Femur (tissue), 1 donor: ENCODE measurements around the gene COX14.
"Not testable (repeated sequence)": the region's sequence is repeated elsewhere in the genome, so short reads cannot be mapped to it uniquely, and the experiment has no call there.

Experiments used
- DNase-seq: peaks from one replicate; pipeline ENCODE4 v3.0.0-alpha.2; 2017

COX14 gene

DNA sequence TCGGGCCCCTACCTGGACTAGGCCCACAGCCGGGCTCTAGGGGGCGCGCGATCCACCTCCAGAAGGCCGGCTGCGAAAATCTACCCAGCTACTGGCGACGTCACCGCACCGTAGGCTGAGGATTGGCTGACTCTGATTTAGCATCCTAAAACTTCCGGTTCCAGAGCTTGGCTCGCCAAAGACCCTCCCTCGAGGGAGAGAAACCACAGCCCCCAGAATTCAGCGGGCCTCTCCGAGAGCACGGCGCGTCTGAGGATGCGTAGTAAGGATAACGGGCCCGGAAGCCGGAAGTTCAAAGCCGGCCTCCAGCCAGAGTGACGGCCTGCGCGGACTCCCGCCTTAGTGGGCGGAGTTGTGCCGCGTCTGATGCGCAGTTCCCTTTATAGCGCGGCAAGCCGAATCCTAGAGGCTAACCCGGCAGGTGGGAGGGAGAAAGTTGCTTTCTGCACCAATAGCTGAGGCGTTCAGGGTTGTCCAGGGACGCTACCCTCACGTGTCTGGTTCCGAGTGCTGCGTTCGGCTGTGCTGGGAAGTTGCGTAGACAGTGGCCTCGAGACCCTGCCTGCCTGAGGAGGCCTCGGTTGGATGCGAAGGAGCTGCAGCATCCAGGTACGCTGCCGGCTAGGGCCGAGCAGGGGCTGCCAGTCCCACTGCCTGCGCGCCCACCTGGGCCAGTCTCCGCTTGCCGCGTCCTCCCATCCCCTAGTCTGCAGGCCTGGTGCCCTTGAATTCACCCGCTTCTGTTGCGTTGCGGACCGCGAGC lies at the start of gene COX14:
Gene COX14 (plus strand): TSS at position 544 of the 763 bp plus-strand sequence. CDS start 7,808 bp downstream, outside the sequence.
- peak; percentile 100 for DNase-seq

DNA sequence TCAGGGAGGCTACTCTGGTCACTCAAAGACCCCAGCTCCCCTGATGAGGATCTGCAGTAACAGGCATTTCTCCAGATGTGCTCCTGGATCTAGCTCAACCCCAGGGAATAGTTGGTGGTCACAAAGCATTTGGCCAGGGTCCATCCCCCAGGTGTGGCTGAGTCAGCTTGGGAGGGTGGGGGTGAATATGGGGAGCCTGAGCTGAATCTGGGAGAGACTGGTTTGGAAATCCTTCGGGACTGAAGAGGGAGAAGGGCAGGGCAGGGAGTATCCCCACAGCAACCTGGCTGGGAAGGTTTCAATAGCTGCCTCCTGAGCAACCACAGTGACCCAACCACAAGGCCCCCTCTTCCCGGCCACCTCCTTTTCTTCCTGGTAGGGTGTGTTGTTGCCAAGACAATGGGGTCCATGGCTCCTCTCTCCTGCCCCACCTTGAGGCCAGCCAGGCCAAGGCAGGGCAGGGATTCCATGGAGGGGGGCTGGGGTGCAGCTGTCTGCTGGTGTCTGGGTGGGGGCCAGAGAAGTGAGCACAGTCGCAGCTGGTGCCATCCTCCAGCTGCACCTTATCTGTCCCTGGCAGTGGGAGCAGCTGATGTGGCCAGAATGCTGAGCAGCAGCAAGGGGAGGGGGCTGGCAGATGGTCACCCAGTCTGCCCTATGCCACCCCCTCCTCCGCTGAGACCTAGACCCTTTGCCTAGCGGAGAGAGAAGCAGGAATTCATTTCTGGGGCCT lies 49.1 kb upstream of the COX14 start:
- peak; percentile 69 for DNase-seq

DNA sequence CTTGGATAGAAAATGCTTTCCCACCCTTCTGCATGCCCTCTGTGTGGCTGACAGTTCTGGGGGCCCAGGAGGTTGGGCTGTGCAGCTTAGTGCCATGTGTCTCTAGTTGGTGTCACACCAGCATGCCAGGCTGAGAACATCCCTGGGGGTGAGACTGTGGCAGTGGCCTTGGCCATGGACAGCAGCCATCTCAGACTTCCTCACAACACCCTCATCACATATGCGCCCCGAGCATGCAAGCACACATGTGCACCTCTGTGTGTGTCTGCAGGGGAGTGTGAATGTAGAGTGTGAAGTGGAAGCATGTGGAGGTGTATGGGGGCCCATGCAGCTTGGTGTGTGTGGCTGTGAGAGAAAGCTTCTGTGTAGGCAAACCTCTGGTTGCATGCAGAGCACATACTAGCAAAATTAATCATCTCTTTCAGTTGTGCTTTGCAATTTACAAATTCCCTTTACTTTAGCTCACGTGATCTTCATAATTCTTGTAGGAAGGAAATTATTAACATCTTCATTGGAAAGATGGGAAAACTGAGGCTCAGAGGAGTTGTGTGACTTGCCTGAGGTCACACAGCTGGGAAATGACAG lies 46.2 kb upstream of the COX14 start:
- DNase-seq: no peak

DNA sequence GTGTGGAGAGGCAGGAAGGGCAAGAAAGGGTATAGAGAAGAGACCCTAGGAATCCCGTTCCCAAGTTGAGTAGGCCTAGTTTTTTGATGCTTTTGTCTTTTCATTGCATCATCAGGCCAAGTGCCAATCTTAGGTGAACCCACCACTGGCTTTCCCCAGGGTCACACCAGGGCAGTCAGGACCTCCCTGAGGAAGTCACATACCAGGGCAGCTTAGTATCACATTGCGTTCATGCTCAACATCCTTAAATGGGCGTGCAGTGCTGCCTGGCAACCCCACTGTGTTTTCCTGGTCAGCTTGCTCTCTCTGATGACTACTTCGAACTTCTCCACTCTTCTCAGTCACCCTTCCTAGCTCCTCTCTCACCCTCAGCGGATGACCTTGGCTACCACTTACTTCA lies 45.6 kb upstream of the COX14 start:
- DNase-seq: peak; percentile 53

DNA sequence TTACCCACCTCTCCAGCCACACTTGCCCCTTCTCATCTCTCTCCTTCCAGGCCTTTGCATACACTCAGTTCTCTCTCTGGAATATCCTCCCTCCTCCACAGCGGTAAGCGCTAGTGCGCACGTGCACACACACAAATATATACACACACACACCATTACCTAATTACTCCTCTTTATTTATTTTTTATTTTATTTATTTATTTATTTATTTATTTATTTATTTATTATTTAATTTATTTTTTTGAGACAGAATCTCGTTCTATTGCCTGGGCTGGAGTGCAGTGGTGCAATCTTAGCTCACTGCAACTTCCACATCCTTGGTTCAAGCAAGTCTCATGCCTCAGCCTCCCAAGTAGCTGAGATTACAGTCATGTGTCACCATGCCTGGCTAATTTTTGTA lies 43.0 kb upstream of the COX14 start:
- no peak for DNase-seq

DNA sequence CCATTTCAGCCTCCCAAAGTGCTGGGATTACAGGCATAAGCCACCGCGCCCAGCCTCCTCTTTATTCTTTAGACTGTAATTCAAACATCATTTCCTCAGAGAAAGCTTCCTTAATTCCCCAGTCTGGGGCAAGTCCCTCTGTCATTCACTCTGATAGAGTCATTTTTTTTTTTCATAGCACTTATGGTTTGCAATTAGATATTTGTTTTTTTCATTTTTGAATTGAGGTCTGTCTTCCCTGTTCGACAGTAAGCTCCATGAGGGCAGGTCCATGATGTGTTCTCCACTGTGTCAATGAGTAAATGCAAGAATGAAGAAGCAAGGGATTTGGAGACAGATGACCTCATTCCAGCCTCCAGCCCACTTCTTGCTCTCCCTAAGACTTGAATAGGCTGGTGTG lies 42.5 kb upstream of the COX14 start:
- no peak for DNase-seq

- peak; percentile 91 for DNase-seq
Observed at GRCh38 chr12:50070314-50071060, 41.5 kb upstream of the COX14 start.

DNA sequence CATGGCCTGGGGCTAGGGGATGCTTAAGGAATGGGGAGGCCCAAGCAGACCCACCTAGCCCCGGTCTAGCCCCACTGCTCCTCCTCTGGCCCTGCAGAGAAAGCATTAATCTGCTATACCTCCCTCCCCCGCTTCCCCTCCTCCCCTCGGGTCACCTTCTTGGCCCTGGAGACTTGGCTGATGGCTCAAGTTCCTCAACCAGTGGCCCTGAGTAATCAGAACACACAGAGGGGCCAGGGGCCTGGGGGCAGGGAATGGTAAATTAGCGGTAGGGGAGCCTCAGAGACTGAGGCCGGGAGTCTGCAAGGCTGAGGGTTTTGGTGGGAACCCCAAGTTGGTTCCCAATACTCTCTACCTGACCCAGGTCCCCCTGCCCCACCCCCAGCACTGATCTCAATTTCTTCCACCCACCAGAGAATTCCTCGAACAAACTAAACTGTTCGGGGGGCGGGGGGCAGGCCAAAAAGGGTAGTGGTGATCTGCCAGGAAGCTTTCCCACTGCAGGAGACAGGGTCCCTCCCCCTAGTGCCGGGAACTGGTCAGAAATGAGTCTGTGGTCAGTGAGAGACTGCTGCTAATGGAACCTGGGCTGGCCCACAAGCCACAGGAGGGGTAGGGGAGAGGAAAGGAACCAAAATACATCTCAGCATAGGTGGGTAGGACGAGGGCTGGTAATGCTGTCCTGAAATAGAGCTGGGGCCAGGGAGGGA lies 39.7 kb upstream of the COX14 start:
- DNase-seq: no peak

DNA sequence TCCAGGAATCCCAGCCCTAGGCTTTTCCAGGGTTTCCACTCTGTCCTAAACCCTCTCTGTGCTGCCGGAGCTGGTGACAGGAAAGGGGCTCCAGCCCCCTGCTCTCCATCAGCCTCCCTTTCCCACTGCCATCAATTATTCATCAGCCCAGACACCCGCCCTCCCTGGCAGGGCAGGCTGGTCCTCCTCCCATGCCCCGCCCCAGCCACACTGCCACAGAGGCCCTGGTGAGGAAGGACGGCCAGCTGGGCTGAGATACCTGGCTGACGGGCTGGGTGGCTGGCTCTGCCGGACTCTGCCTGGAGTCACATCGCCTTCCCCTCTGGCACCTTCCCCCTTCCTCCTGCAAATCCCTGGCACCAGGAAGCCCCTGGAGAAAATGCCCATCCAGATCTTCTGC lies 38.8 kb upstream of the COX14 start:
- DNase-seq: no peak

DNA sequence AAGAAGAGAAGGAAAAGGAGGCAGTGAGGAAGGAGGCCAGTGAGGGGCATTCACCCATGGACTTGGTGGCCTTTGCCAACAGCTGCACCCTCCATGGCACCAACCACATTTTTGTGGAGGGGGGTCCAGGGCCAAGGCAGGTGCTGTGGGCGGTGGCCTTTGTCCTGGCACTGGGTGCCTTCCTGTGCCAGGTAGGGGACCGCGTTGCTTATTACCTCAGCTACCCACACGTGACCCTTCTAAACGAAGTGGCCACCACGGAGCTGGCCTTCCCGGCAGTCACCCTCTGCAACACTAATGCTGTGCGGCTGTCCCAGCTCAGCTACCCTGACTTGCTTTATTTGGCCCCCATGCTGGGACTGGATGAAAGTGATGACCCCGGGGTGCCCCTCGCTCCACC lies 38.3 kb upstream of the COX14 start:
- no peak for DNase-seq

- peak; percentile 90 for DNase-seq
Observed at GRCh38 chr12:50074936-50075807, 36.9 kb upstream of the COX14 start.

- DNase-seq: no peak
Observed at GRCh38 chr12:50075808-50076170, 36.2 kb upstream of the COX14 start.

- no peak for DNase-seq
Observed at GRCh38 chr12:50077099-50077498, 34.9 kb upstream of the COX14 start.

GRCh38 chr12:50078281-50078680 lies 33.8 kb upstream of the COX14 start:
- no peak for DNase-seq

GRCh38 chr12:50079771-50080170 lies 32.3 kb upstream of the COX14 start:
- DNase-seq: no peak

DNA sequence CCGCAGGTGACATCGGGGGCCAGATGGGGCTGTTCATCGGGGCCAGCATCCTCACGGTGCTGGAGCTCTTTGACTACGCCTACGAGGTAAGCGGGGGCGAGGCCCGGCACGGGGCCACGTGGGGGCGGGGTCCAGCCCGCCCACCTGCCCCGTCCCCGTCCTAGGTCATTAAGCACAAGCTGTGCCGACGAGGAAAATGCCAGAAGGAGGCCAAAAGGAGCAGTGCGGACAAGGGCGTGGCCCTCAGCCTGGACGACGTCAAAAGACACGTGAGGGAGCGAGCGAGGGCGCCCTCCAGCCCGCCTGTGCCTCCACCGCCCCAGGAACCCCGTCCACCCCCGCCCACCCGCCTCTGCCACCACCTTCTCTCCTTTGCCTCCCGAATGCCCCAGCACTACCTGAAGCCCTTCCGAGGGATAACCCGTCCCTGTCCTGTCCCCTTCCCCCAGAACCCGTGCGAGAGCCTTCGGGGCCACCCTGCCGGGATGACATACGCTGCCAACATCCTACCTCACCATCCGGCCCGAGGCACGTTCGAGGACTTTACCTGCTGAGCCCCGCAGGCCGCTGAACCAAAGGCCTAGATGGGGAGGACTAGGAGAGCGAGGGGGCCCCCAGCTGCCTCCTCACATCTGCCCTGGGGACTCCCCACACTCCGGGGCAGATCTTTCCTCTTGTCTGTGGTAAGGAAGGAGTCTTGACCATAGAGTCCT lies 30.8 kb upstream of the COX14 start:
- no peak for DNase-seq

DNA sequence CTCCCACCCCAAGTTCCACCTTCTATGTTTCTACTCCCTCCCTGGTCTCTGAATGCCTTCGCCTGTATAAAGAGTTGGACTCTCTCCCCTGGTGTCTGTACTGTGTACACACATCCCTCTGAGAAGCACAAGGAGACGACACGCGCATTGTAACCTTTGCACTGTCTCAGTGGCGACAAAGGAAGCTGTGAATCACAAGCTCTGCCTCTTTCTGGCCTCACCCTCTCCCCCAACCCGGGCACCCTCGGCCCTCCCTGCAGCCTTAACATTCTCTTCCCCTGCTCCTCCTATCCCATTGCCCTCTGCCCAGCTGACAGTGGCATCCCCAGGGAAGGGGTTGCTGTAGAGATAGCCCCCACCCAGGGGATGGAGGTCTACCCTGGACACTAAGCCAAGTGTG lies 29.4 kb upstream of the COX14 start:
- no peak for DNase-seq

DNA sequence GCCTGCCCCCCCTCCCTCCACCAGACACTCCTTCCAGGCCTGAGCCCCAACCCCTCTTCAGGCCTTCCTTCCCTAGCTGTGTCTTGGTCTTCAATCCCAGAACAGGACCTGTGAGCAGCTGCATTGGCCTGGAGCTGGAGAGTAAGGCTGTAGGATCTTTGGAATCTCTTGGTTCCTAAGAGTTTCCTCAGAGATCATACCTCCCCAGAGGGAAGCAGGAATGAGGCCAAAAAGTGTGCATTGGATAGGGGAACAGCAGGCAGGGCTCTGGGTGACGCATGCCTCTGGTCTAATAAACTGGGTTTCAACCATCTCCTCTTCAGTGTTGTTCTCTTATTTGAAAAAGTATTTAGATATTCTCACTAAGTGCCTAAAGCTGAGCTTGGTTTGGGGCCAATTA lies 28.7 kb upstream of the COX14 start:
- DNase-seq: no peak

DNA sequence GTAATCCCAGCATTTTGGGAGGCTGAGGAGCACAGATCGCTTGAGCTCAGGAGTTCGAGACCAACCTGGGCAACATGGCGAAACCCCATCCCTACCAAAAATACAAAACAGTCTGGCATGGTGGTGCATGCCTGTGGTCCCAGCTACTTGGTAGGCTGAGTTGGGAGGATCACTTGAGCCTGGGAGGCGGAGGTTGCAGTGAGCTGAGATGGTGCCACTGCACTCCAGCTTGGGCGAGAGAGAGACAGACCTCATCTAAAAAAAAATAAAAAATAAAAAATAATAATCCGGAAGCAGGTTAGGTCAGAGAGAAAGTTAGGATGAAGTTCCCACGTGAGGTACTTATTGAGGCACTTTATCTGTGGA lies 27.6 kb upstream of the COX14 start:
- DNase-seq: not testable (repeated sequence)

GRCh38 chr12:50084775-50085614 lies 27.0 kb upstream of the COX14 start, which contains the start of gene SMARCD1:
SMARCD1 (plus strand) TSS chr12:50085342; CDS start chr12:50085370, 28 bp downstream.
- peak; percentile 96 for DNase-seq
